Loucy (cell line): ENCODE measurements around the gene BRD1.

Source experiments
- H2AFZ ChIP-seq: fragments of 200-600 bp; sonication (generic); 2 replicates; pipeline ENCODE4 v1.6.0; 2016; ENCODE audit warnings: antibody characterized with exemption, mild to moderate bottlenecking, low read length, moderate library complexity
- H3F3A ChIP-seq: fragments of 200-600 bp; 2 replicates; pipeline ENCODE4 v1.6.0; 2016; ENCODE audit warnings: antibody characterized with exemption, low read depth, mild to moderate bottlenecking
- H3K27me3 ChIP-seq: fragments of 200-600 bp; sonication (generic); 2 replicates; pipeline ENCODE4 v1.6.1; 2014; ENCODE audit warnings: low read length, mild to moderate bottlenecking; ENCODE audit not compliant: insufficient read depth, poor library complexity, severe bottlenecking
- H3K36me3 ChIP-seq: fragments of 200-600 bp; sonication (generic); 2 replicates; pipeline ENCODE4 v1.6.1; 2016; ENCODE audit warnings: low read length; ENCODE audit not compliant: insufficient read depth
- H3K4me1 ChIP-seq: fragments of 200-600 bp; sonication (generic); 2 replicates; pipeline ENCODE4 v1.5.1; 2014; ENCODE audit warnings: low read length, mild to moderate bottlenecking; ENCODE audit not compliant: insufficient read depth, poor library complexity, severe bottlenecking
- H3K4me2 ChIP-seq: fragments of 200-600 bp; sonication (generic); 2 replicates; pipeline ENCODE4 v1.6.0; 2014; ENCODE audit warnings: antibody characterized with exemption, low read length, low read depth, mild to moderate bottlenecking; ENCODE audit not compliant: poor library complexity, severe bottlenecking
- H3K4me3 ChIP-seq: fragments of 200-600 bp; sonication (generic); 2 replicates; pipeline ENCODE4 v1.5.1; 2014; ENCODE audit warnings: low read length, mild to moderate bottlenecking, mixed read lengths; ENCODE audit not compliant: poor library complexity, severe bottlenecking
- H3K79me2 ChIP-seq: fragments of 200-600 bp; sonication (generic); 2 replicates; pipeline ENCODE4 v1.6.1; 2014; ENCODE audit warnings: low read length; ENCODE audit not compliant: insufficient read depth
- H3K9ac ChIP-seq: fragments of 200-600 bp; sonication (generic); 2 replicates; pipeline ENCODE4 v1.6.0; 2014; ENCODE audit warnings: mild to moderate bottlenecking, low read depth, low read length, moderate library complexity; ENCODE audit not compliant: poor library complexity, severe bottlenecking
- H3K9me2 ChIP-seq: fragments of 200-600 bp; sonication (generic); replicated peaks from 2 replicates; pipeline ENCODE4 v1.6.1; 2016; ENCODE audit warnings: low read depth, low read length, mixed read lengths
- H3K9me3 ChIP-seq: fragments of 200-600 bp; sonication (generic); 2 replicates; pipeline ENCODE4 v1.6.1; 2014; ENCODE audit warnings: mild to moderate bottlenecking, antibody characterized with exemption, low read length, low read depth; ENCODE audit not compliant: insufficient read depth
- H4K20me1 ChIP-seq: fragments of 200-600 bp; sonication (generic); 2 replicates; pipeline ENCODE4 v1.6.0; 2014; ENCODE audit warnings: antibody characterized with exemption, low read length, mild to moderate bottlenecking; ENCODE audit not compliant: insufficient read depth, poor library complexity, severe bottlenecking
- EZH2phosphoT487 ChIP-seq: fragments of 200-600 bp; IDR thresholded peaks from 2 replicates; pipeline ENCODE4 v1.6.1; 2018; ENCODE audit warnings: antibody characterized with exemption, mild to moderate bottlenecking, moderate library complexity, borderline replicate concordance
- TF ChIP-seq, protein P1 (sequence below): fragments of 200-600 bp; sonication (generic); conservative IDR thresholded peaks from 2 replicates; pipeline ENCODE4 v1.5.1; 2014; ENCODE audit warnings: mild to moderate bottlenecking, antibody characterized with exemption, low read length

Gene BRD1

DNA sequence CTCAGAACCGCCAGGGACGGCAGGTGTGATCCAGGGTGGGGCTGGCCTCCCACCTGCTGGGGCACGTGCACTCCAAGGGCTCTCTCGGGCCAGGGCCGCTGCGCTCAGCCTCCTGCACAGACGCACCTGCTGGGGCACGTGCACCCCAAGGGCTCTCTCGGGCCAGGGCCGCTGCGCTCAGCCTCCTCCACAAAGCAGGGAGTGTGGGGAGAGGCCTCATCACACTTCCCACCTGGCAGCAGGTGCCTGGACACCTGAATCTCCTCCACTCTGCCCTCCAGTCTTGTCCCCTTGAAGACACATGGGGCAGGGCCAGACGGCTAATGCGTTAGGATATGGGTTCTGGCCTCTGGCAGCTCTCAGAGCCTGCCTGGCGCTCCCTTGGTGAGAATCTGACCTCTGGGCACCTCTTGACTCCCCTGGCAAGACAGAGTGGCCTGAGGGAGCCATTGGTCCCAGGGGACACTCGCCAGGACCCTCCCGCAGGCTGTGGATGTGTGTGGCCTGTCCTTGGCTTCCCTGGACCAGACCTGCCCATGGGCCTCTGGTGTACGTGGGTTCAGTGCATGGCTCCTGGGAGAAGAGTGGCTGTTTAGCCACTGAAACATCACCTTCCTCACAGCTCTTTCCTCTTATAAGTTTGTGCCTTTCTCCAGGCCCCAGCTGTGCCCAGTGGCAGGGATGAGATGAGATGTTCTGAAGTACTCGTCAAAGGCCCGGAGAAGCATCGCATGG is 73.5 kb downstream of the BRD1 start:
- H3K4me2 ChIP-seq: no peak overlapping the region
- no peaks in the 10 kb centered on the region for H3F3A ChIP-seq
- H2AFZ ChIP-seq: no peak overlapping the region
- H3K9me3 ChIP-seq: no peaks in the 10 kb centered on the region
- H3K4me3 ChIP-seq: no peak overlapping the region
- H3K9ac ChIP-seq: no peak overlapping the region
- no peaks in the 10 kb centered on the region for H3K27me3 ChIP-seq
- H3K36me3 ChIP-seq: no peaks in the 10 kb centered on the region
- no peak for TF ChIP-seq EZH2phosphoT487
- TF ChIP-seq, protein P1, sequence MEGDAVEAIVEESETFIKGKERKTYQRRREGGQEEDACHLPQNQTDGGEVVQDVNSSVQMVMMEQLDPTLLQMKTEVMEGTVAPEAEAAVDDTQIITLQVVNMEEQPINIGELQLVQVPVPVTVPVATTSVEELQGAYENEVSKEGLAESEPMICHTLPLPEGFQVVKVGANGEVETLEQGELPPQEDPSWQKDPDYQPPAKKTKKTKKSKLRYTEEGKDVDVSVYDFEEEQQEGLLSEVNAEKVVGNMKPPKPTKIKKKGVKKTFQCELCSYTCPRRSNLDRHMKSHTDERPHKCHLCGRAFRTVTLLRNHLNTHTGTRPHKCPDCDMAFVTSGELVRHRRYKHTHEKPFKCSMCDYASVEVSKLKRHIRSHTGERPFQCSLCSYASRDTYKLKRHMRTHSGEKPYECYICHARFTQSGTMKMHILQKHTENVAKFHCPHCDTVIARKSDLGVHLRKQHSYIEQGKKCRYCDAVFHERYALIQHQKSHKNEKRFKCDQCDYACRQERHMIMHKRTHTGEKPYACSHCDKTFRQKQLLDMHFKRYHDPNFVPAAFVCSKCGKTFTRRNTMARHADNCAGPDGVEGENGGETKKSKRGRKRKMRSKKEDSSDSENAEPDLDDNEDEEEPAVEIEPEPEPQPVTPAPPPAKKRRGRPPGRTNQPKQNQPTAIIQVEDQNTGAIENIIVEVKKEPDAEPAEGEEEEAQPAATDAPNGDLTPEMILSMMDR: no peak
- H3K79me2 ChIP-seq: no peaks in the 10 kb centered on the region
- no peaks in the 10 kb centered on the region for H4K20me1 ChIP-seq
- H3K4me1 ChIP-seq: no peaks in the 10 kb centered on the region
- no peaks in the 10 kb centered on the region for H3K9me2 ChIP-seq

GRCh38 chr22:49753276-49753890 is 74.3 kb downstream of the BRD1 start:
- no peaks in the 10 kb centered on the region for H3K9me3 ChIP-seq
- H3F3A ChIP-seq: no peaks in the 10 kb centered on the region
- H3K9ac ChIP-seq: no peak overlapping the region
- H3K36me3 ChIP-seq: no peaks in the 10 kb centered on the region
- no peaks in the 10 kb centered on the region for H3K79me2 ChIP-seq
- no peaks in the 10 kb centered on the region for H3K27me3 ChIP-seq
- TF ChIP-seq, protein P1: no peak
- TF ChIP-seq EZH2phosphoT487: no peak
- no peaks in the 10 kb centered on the region for H3K4me1 ChIP-seq
- H3K4me2 ChIP-seq: no peak overlapping the region
- H3K4me3 ChIP-seq: no peak overlapping the region
- H4K20me1 ChIP-seq: no peaks in the 10 kb centered on the region
- no peaks in the 10 kb centered on the region for H3K9me2 ChIP-seq
- H2AFZ ChIP-seq: no peak overlapping the region

DNA sequence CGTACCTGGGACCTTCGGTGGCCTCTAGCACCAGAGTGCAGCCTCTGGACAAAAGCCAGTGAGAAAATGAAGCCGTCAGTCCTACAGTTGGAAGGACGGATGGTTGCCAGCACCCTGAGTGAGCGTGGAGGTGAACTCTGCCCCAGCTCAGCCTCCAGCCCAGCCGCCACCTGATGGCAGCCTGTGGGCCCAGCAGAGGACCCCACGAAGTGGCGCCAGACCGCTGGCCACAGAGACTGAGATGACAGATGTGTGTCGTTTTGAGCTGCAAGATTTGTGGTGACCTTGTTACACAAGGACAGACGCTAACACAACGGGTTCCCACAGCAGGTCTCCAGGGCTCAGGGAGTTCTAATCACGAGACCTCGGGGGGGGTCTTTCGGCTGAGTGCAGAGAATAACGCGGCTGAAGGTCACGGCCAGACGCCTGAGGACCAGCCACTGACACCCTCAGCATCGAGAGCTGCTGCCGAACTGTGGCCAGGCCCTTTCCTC is 75.0 kb downstream of the BRD1 start:
- H3K9me2 ChIP-seq: no peaks in the 10 kb centered on the region
- H3K9me3 ChIP-seq: no peaks in the 10 kb centered on the region
- H3K27me3 ChIP-seq: no peaks in the 10 kb centered on the region
- H3K4me3 ChIP-seq: no peak overlapping the region
- no peaks in the 10 kb centered on the region for H3K4me1 ChIP-seq
- no peaks in the 10 kb centered on the region for H4K20me1 ChIP-seq
- H3F3A ChIP-seq: no peaks in the 10 kb centered on the region
- no peak overlapping the region for H3K9ac ChIP-seq
- no peak for TF ChIP-seq EZH2phosphoT487
- TF ChIP-seq, protein P1: no peak
- no peak overlapping the region for H2AFZ ChIP-seq
- no peaks in the 10 kb centered on the region for H3K36me3 ChIP-seq
- no peak overlapping the region for H3K4me2 ChIP-seq
- H3K79me2 ChIP-seq: no peaks in the 10 kb centered on the region
